Endothelial cell of umbilical vein (primary cell): ENCODE data around the gene SWSAP1. TPM values are rescaled to one million over a fixed set of nuclear protein-coding genes. Genes with fewer than 3 reads are reported as not detected.
A peak's percentile ranks its signal among the peaks of the same experiment; 100 is the strongest.

ENCODE experiments used
- BruUV-seq: library from RNA; stranded (reverse); fragments of 400-500 nt; replicated peaks from 2 replicates; lab custom pipeline; 2021; lab: Mats Ljungman, UMichigan
- CTCF ChIA-PET: fragments of 300-600, 350-600 bp; sonication (Branson Sonifier 250); formaldehyde crosslinking; loops from one replicate; lab custom pipeline; 2021; ENCODE audit warnings: antibody characterized with exemption, inconsistent platforms; lab: Charles Lee
- POLR2A ChIA-PET: fragments of 300-600, 350-600 bp; sonication (Branson Sonifier 250); formaldehyde crosslinking; loops from one replicate; lab custom pipeline; 2021; ENCODE audit warnings: antibody characterized with exemption, inconsistent platforms; lab: Charles Lee
- DNase-seq: peaks from one replicate; pipeline ENCODE4 v3.0.0-alpha.2; 2011; ENCODE audit warnings: low read depth, low spot score
- FAIRE-seq: peaks from 2 replicates; lab custom pipeline; 2011; peaks lifted over from hg19 to GRCh38; lab: Jason Lieb, UNC
- H2AFZ ChIP-seq: 2 replicates; pipeline ENCODE4 v1.6.0; 2012; ENCODE audit warnings: low read depth, low read length, control low read depth, inconsistent platforms
- H3K27ac ChIP-seq: 2 replicates; pipeline ENCODE4 v1.5.1; 2011; ENCODE audit warnings: low read depth, mild to moderate bottlenecking, control low read depth, low read length, moderate library complexity; ENCODE audit not compliant: insufficient read depth
- H3K27me3 ChIP-seq, 2 experiments: 2 replicates each; pipeline versions ENCODE4 v1.6.0 to v1.6.1; 2011; ENCODE audit warnings: low read length in 2 of 2, mixed read lengths in 1 of 2; ENCODE audit not compliant: control insufficient read depth in 2 of 2, insufficient read depth in 2 of 2
- H3K36me3 ChIP-seq, 2 experiments: 2 replicates in 1 of 2; 3 replicates in 1 of 2; pipeline ENCODE4 v1.5.1; 2011; ENCODE audit warnings: low read length in 2 of 2, mild to moderate bottlenecking in 1 of 2, moderate library complexity in 1 of 2; ENCODE audit not compliant: control insufficient read depth in 2 of 2, insufficient read depth in 2 of 2; ENCODE audit errors: extremely low read depth in 1 of 2
- H3K4me1 ChIP-seq: 3 replicates; pipeline ENCODE4 v1.5.1; 2011; ENCODE audit warnings: mild to moderate bottlenecking, low read length; ENCODE audit not compliant: control insufficient read depth, insufficient read depth; ENCODE audit errors: extremely low read depth
- H3K4me2 ChIP-seq: 2 replicates; pipeline ENCODE4 v1.6.1; 2011; ENCODE audit warnings: low read length, control low read depth, mixed read lengths; ENCODE audit not compliant: insufficient read depth
- H3K4me3 ChIP-seq, 3 experiments: fragments of 200-600 bp in 1 of 3; sonication (generic), shearing (Covaris generic) in 1 of 3; replicated peaks in 1 of 3; 2 replicates each; pipeline ENCODE4 v1.5.1; 2011 to 2016; ENCODE audit warnings: control low read depth in 3 of 3, low read length in 3 of 3, mild to moderate bottlenecking in 2 of 3, inconsistent platforms in 1 of 3, low read depth in 1 of 3, moderate library complexity in 1 of 3; ENCODE audit not compliant: insufficient read depth in 1 of 3
- H3K79me2 ChIP-seq: 2 replicates; pipeline ENCODE4 v1.6.0; 2012; ENCODE audit warnings: low read length, inconsistent platforms; ENCODE audit not compliant: control insufficient read depth, insufficient read depth
- H3K9ac ChIP-seq: replicated peaks from 2 replicates; pipeline ENCODE3; 2011; ENCODE audit warnings: low read length, control low read depth; ENCODE audit not compliant: insufficient read depth; ENCODE audit errors: extremely low read depth
- H3K9me1 ChIP-seq: replicated peaks from 3 replicates; pipeline ENCODE4 v1.6.0; 2011; ENCODE audit warnings: mild to moderate bottlenecking, low read length; ENCODE audit not compliant: control insufficient read depth, insufficient read depth; ENCODE audit errors: extremely low read depth
- H3K9me3 ChIP-seq: replicated peaks from 2 replicates; pipeline ENCODE4 v1.5.1; 2012; ENCODE audit warnings: low read length, inconsistent platforms; ENCODE audit not compliant: control insufficient read depth, insufficient read depth
- H4K20me1 ChIP-seq: replicated peaks from 2 replicates; pipeline ENCODE3; 2011; ENCODE audit warnings: mild to moderate bottlenecking, low read length; ENCODE audit not compliant: control insufficient read depth, insufficient read depth; ENCODE audit errors: extremely low read depth
- EZH2 ChIP-seq: IDR thresholded peaks from 2 replicates; pipeline ENCODE4 v1.6.1; 2012; ENCODE audit warnings: borderline replicate concordance, low read depth, mild to moderate bottlenecking, moderate library complexity, low read length, inconsistent platforms; ENCODE audit not compliant: severe bottlenecking
- GATA2 ChIP-seq: IDR thresholded peaks from 2 replicates; pipeline ENCODE4 v1.7.0; 2011; ENCODE audit warnings: low read depth, mild to moderate bottlenecking, moderate library complexity, mixed read lengths, low read length; ENCODE audit not compliant: insufficient read length, insufficient read depth
- JUN ChIP-seq: IDR thresholded peaks from 2 replicates; pipeline ENCODE4 v1.6.1; 2011; ENCODE audit warnings: borderline replicate concordance, low read depth; ENCODE audit not compliant: insufficient read length, insufficient read depth
- MYC ChIP-seq: IDR thresholded peaks from one replicate; pipeline ENCODE4 v1.6.1; 2011; ENCODE audit warnings: mild to moderate bottlenecking, low read depth, low read length
- POLR2AphosphoS5 ChIP-seq: IDR thresholded peaks from 2 replicates; pipeline ENCODE4 v1.6.1; 2012; ENCODE audit warnings: low read depth, mild to moderate bottlenecking, control low read depth, low read length, moderate library complexity; ENCODE audit not compliant: insufficient read depth
- dilution Hi-C: fragments of 300-500 bp; cut with MboI; formaldehyde crosslinking; loops from one replicate; pipeline ENCODE4 v1.15.0; 2019; ENCODE audit warnings: low sequenced_read_pairs; ENCODE audit not compliant: extremely low pct_ligation_motif_present
- intact Hi-C: fragments of 100-400 bp; cut with micrococcal nuclease; formaldehyde crosslinking; loops from one replicate; pipeline ENCODE4 v1.10.0; 2022
- polyA plus RNA-seq, 4 experiments: library from polyadenylated mRNA; depleted of rRNA in 3 of 4; stranded (reverse) in 3 of 4; unstranded in 1 of 4; fragments of >200 nt; gene quantifications; 2 replicates each; pipeline versions ENCODE4 v1.2.1 to v1.2.3, GENCODE V29; 2011 to 2012; ENCODE audit warnings: missing spikeins in 1 of 4
- total RNA-seq: library from RNA; stranded (reverse); gene quantifications from 2 replicates; pipeline ENCODE4 v1.2.3, GENCODE V29; 2021
- TF ChIP-seq, protein P1 (sequence below): IDR thresholded peaks from 2 replicates; pipeline ENCODE4 v1.6.1; 2011; ENCODE audit not compliant: insufficient read depth, insufficient read length

SWSAP1 gene
- total and polyA plus RNA-seq, 2 donors (not counting 3 experiments of a cell fraction or from before 2014, with no cell fraction given) = 3.7 to 4.4 TPM

DNA sequence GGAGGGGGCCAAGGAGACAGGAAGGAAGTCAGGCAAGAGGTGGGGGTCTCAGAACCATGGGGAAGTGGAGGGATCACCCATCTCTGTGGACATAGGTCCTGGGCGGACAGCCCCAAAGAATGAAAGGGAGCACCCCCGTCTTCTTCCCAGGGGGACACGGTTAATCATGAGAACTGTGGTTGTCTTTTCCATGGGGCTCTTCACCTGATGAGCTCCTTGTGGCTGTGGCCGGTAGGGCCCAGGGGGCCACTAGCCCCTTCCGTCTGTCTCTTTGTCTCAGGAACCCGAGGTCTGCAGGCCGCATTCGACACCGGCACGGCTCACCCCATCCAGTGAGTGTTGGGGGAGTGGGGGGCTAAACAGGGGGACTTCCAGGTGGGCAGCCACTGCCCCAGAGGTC is 10.6 kb upstream of the SWSAP1 start:
- Histone ChIP-seq H4K20me1 (no peaks in the 10 kb centered on the region), H3K9ac (no peak overlapping the region), H3K36me3 (peaks cover 0 to 11% of the 10 kb centered on the region in 2 experiments), H3K79me2 (no peaks in the 10 kb centered on the region), H2AFZ (no peak overlapping the region), H3K27ac (no peak overlapping the region), H3K9me1 (no peaks in the 10 kb centered on the region), H3K9me3 (no peaks in the 10 kb centered on the region), H3K27me3 (no peaks in the 10 kb centered on the region), H3K4me1 (no peaks in the 10 kb centered on the region), H3K4me2 (no peak overlapping the region), H3K4me3 (no peak overlapping the region)
- ChIA-PET POLR2A (no interaction called here), CTCF (interaction anchor here (1.3 kb wide), 1 partner anchor 70 kb away, joined by 6 read pairs; no protein-coding TSS in a partner anchor)
- TF ChIP-seq JUN = no peak
- no peak for TF ChIP-seq MYC
- TF ChIP-seq POLR2AphosphoS5 = no peak
- no TSS peak for BruUV-seq
- FAIRE-seq = no peak
- dilution Hi-C loops (no loop called here), intact Hi-C loops (no loop called here)
- no peak for DNase-seq

DNA sequence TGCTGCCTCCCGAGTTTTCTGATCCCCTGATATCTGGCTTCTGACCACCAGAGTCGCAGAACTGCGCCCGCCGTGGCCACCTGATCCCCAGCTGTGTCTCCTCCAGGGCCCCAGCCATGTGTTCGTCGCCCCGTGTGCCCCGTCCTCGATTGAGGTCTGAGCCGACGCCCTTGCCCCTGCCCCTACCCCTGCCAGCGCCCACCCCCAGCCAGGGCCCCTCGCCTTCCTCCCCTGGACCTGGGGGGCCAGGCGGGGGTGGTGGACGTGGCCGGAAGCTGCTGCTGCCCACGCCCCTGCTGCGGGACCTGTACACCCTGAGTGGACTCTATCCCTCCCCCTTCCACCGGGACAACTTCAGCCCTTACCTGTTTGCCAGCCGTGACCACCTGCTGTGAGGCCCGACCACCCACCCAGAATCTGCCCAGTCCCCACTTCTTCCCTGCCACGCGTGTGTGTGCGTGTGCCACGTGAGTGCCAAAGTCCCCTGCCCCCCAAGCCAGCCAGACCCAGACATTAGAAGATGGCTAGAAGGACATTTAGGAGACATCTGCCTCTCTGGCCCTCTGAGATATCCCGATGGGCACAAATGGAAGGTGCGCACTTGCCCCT is 10.1 kb upstream of the SWSAP1 start:
- Histone ChIP-seq H3K9ac (no peak overlapping the region), H3K4me2 (no peak overlapping the region), H3K9me1 (no peaks in the 10 kb centered on the region), H2AFZ (no peak overlapping the region), H3K79me2 (no peaks in the 10 kb centered on the region), H3K4me3 (no peak overlapping the region), H3K27ac (no peak overlapping the region), H3K36me3 (peaks cover 0 to 11% of the 10 kb centered on the region in 2 experiments), H4K20me1 (no peaks in the 10 kb centered on the region), H3K4me1 (no peaks in the 10 kb centered on the region), H3K27me3 (no peaks in the 10 kb centered on the region), H3K9me3 (no peaks in the 10 kb centered on the region)
- TF ChIP-seq, protein P1, sequence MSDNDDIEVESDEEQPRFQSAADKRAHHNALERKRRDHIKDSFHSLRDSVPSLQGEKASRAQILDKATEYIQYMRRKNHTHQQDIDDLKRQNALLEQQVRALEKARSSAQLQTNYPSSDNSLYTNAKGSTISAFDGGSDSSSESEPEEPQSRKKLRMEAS = no peak
- TF ChIP-seq GATA2 (no peak), EZH2 (no peak)
- dilution Hi-C loops = no loop called here
- intact Hi-C loops = no loop called here
- TSS peak; percentile 68 for BruUV-seq
- FAIRE-seq = no peak
- ChIA-PET POLR2A (no interaction called here), CTCF (interaction anchor here (1.3 kb wide), 1 partner anchor 70 kb away, joined by 6 read pairs; no protein-coding TSS in a partner anchor)
- no peak for DNase-seq
